ENCODE data around the gene GNMT. TPM values are rescaled to one million over a fixed set of nuclear protein-coding genes. Genes with fewer than 3 reads are reported as not detected.

The GNMT gene
- total and polyA plus RNA-seq, 4 donors: 10.5 to 163 (median 130) TPM

- peaks cover 23 to 58% (median 52%) of the 10 kb centered on the region in 4 donors for H3K4me1 ChIP-seq (ENCODE audit: control insufficient read depth in 4 of 4, insufficient read depth in 4 of 4, low read length in 3 of 4)
- H3K36me3 ChIP-seq (ENCODE audit: control insufficient read depth in 4 of 4, insufficient read depth in 3 of 4, low read depth in 1 of 4, low read length in 3 of 4): peaks cover 2 to 25% (median 5%) of the 10 kb centered on the region in 4 donors
- peak; percentile 87 for TF ChIP-seq YY1 (IDR thresholded peaks at IDR 0.05)
- peak; percentile 84 for TF ChIP-seq NR2F2 (IDR thresholded peaks at IDR 0.05)
- peak; percentile 98 for TF ChIP-seq MAX (IDR thresholded peaks at IDR 0.05)
- peak; percentile 94 for TF ChIP-seq HNF4G (IDR thresholded peaks at IDR 0.05)
- peak; percentile 56 for TF ChIP-seq TAF1 (conservative IDR thresholded peaks at IDR 0.05)
- peak; percentile 88 for TF ChIP-seq FOXA2 (IDR thresholded peaks at IDR 0.05)
- TF ChIP-seq JUND (IDR thresholded peaks at IDR 0.05): peak; percentile 85 to 90
- TF ChIP-seq CTCF (IDR thresholded peaks at IDR 0.05; ENCODE audit: low read depth, low read length, missing input control): no peak
- peak in 1 of 2 donors; percentile 68 for TF ChIP-seq GABPA (IDR thresholded peaks at IDR 0.05 in 1 of 2, conservative IDR thresholded peaks at IDR 0.05 in 1 of 2)
- peak in 1 of 2 donors; percentile 61 for TF ChIP-seq EGR1 (IDR thresholded peaks at IDR 0.05; ENCODE audit: low read depth in 2 of 2)
- peak; percentile 75 for TF ChIP-seq REST (IDR thresholded peaks at IDR 0.05)
- TF ChIP-seq ATF3 (IDR thresholded peaks at IDR 0.05): peak; percentile 89
- TF ChIP-seq SP1 (IDR thresholded peaks at IDR 0.05): peak; percentile 100
- peak; percentile 98 to 99 for TF ChIP-seq HNF4A (conservative IDR thresholded peaks at IDR 0.05)
- peak; percentile 87 for TF ChIP-seq FOXA1 (IDR thresholded peaks at IDR 0.05)
- peak; percentile 93 for TF ChIP-seq ZBTB33 (IDR thresholded peaks at IDR 0.05)
- TF ChIP-seq RAD21 (IDR thresholded peaks at IDR 0.05): peak; percentile 39 to 68
- peak; percentile 98 to 99 for TF ChIP-seq RXRA (IDR thresholded peaks at IDR 0.05)
- no peaks in the 10 kb centered on the region for H3K9me3 ChIP-seq (ENCODE audit: control insufficient read depth in 4 of 4, low read length in 3 of 4)
- DNase-seq (ENCODE audit: low spot score): peak; percentile 43
- H3K27me3 ChIP-seq (ENCODE audit: control insufficient read depth in 4 of 4, insufficient read depth in 4 of 4, low read length in 3 of 4): no peaks in the 10 kb centered on the region
- WGBS: 43% methylated on average over 9 of the region's 9 CpGs
- H3K27ac ChIP-seq (ENCODE audit: low read depth in 1 of 2, low read length in 2 of 2): peak overlapping the region; percentile 40 to 83
- H3K4me3 ChIP-seq (ENCODE audit: low read depth in 1 of 3, low read length in 3 of 3): peak overlapping the region in 1 of 3 donors; percentile 21
- H3K9ac ChIP-seq (ENCODE audit: low read depth in 1 of 2, low read length in 2 of 2): no peak overlapping the region
These were observed 21.4 kb upstream of the GNMT start for GRCh38 chr6:42938987-42939809.
